HepG2 (cell line): ENCODE data around the gene SRSF3. TPM values are rescaled to one million over a fixed set of nuclear protein-coding genes. Genes with fewer than 3 reads are reported as not detected.

Experiments
- ATAC-seq: fragments of 200-7000 bp; cut with Tn5 transposase; 3 replicates; pipeline ENCODE4 v1.9.1; 2020; ENCODE audit warnings: mild to moderate bottlenecking, moderate library complexity
- BruUV-seq: library from RNA; stranded (reverse); fragments of 400-500 nt; replicated peaks from 2 replicates; lab custom pipeline; 2021; lab: Mats Ljungman, UMichigan
- CTCF ChIA-PET: fragments of 300-600 bp; formaldehyde crosslinking; extraction: SDS; loops from one replicate; lab custom pipeline; 2021; ENCODE audit warnings: low total read pairs, inconsistent platforms, low intra/inter-chr PET ratio; lab: Yijun Ruan, JAX
- POLR2A ChIA-PET: fragments of 350-600 bp; sonication (Branson Sonifier 250); formaldehyde crosslinking; loops from one replicate; lab custom pipeline; 2020; ENCODE audit warnings: antibody characterized with exemption, inconsistent platforms; lab: Yijun Ruan, JAX
- DNase-seq: peaks from one replicate; pipeline ENCODE4 v3.0.0-alpha.2; 2015; ENCODE audit warnings: low spot score
- FAIRE-seq: peaks from 3 replicates; lab custom pipeline; 2011; peaks lifted over from hg19 to GRCh38; lab: Jason Lieb, UNC
- H2AFZ ChIP-seq: one replicate; pipeline ENCODE4 v1.6.1; 2011; ENCODE audit warnings: low read length, inconsistent platforms
- H3K27ac ChIP-seq: fragments of 300-600 bp; 3 replicates; pipeline ENCODE4 v1.8.0; 2011; ENCODE audit warnings: mixed run types, mild to moderate bottlenecking, mixed read lengths, low read length, inconsistent platforms; ENCODE audit not compliant: insufficient read depth; ENCODE audit errors: extremely low read length
- H3K27me3 ChIP-seq, 2 experiments: fragments of 200-600 bp in 1 of 2; 2 replicates in 1 of 2; 3 replicates in 1 of 2; pipeline versions ENCODE4 v1.6.0 to v1.8.0; 2011; ENCODE audit warnings: low read length in 2 of 2, mild to moderate bottlenecking in 2 of 2, moderate library complexity in 2 of 2, inconsistent platforms in 1 of 2; ENCODE audit not compliant: insufficient read depth in 2 of 2, control insufficient read depth in 1 of 2
- H3K36me3 ChIP-seq, 2 experiments: fragments of 200-600 bp in 1 of 2; replicated peaks in 1 of 2; 2 replicates in 1 of 2; 3 replicates in 1 of 2; pipeline versions ENCODE4 v1.5.1 to v1.8.0; 2011; ENCODE audit warnings: low read length in 2 of 2, inconsistent platforms in 1 of 2; ENCODE audit not compliant: insufficient read depth in 2 of 2, control insufficient read depth in 1 of 2
- H3K4me1 ChIP-seq: 2 replicates; pipeline ENCODE4 v1.5.1; 2012; ENCODE audit warnings: low read length, inconsistent platforms; ENCODE audit not compliant: insufficient read depth
- H3K4me2 ChIP-seq: 2 replicates; pipeline ENCODE4 v1.6.0; 2011; ENCODE audit warnings: low read depth, low read length, inconsistent platforms
- H3K4me3 ChIP-seq, 3 experiments: fragments of 200-600 bp in 1 of 3; sonication (generic), shearing (Covaris generic) in 1 of 3; replicated peaks in 1 of 3; 2 replicates each; pipeline ENCODE4 v1.5.1; 2011 to 2016; ENCODE audit warnings: low read length in 3 of 3, inconsistent platforms in 2 of 3, low read depth in 2 of 3, mild to moderate bottlenecking in 2 of 3, control low read depth in 1 of 3, mixed read lengths in 1 of 3; ENCODE audit not compliant: insufficient read depth in 1 of 3
- H3K79me2 ChIP-seq: one replicate; pipeline ENCODE4 v1.6.1; 2011; ENCODE audit warnings: low read length, inconsistent platforms; ENCODE audit not compliant: insufficient read depth
- H3K9ac ChIP-seq: 2 replicates; pipeline ENCODE4 v1.6.0; 2011; ENCODE audit warnings: mild to moderate bottlenecking, low read depth, low read length, inconsistent platforms; ENCODE audit not compliant: insufficient read depth
- H3K9me3 ChIP-seq: 2 replicates; pipeline ENCODE4 v1.5.1; 2012; ENCODE audit warnings: mild to moderate bottlenecking, low read length
- H4K20me1 ChIP-seq: 2 replicates; pipeline ENCODE4 v1.6.0; 2011; ENCODE audit warnings: inconsistent platforms, mild to moderate bottlenecking, low read length, moderate library complexity; ENCODE audit not compliant: insufficient read depth
- GATAD1 ChIP-seq: IDR thresholded peaks from 2 replicates; pipeline ENCODE4 v1.6.1; 2016; ENCODE audit warnings: missing genetic modification reagents, missing compliant biosample characterization
- PAF1 ChIP-seq: IDR thresholded peaks from 2 replicates; pipeline ENCODE4 v1.6.1; 2016; ENCODE audit warnings: missing genetic modification reagents, missing compliant biosample characterization
- POLR2G ChIP-seq: fragments of 200-400 bp; formaldehyde crosslinking; IDR thresholded peaks from 2 replicates; pipeline ENCODE4 v1.6.1; 2018; ENCODE audit warnings: mild to moderate bottlenecking, low read depth, low read length, moderate library complexity
- RORA ChIP-seq: sonication (generic); formaldehyde crosslinking; IDR thresholded peaks from 2 replicates; pipeline ENCODE4 v1.5.0; 2020; ENCODE audit warnings: mild to moderate bottlenecking, missing genetic modification reagents, moderate library complexity
- ZNF235 ChIP-seq: sonication (generic); formaldehyde crosslinking; IDR thresholded peaks from 2 replicates; pipeline ENCODE4 v1.8.1; 2023; ENCODE audit warnings: mild to moderate bottlenecking, missing genetic modification reagents, borderline replicate concordance
- ZNF317 ChIP-seq: sonication (generic); formaldehyde crosslinking; IDR thresholded peaks from 2 replicates; pipeline ENCODE4 v1.5.0; 2020; ENCODE audit warnings: mild to moderate bottlenecking, missing genetic modification reagents
- ZSCAN29 ChIP-seq: sonication (generic); formaldehyde crosslinking; conservative IDR thresholded peaks from 2 replicates; pipeline ENCODE4 v1.4.0; 2020; ENCODE audit warnings: mild to moderate bottlenecking, missing genetic modification reagents
- WGBS: methylation state at CpG from one replicate; pipeline ENCODE4 v1.1.6; 2017; ENCODE audit warnings: low lambda C conversion rate; 5-methylcytosine and 5-hydroxymethylcytosine counted together
- in situ Hi-C: cut with HindIII; loops from 2 replicates; pipeline ENCODE4 v1.10.0; 2017; ENCODE audit warnings: low pct_unique_long_range_greater_than_20kb; ENCODE audit not compliant: extremely low pct_ligation_motif_present
- intact Hi-C: fragments of 100-400 bp; cut with micrococcal nuclease; formaldehyde crosslinking; loops from one replicate; pipeline ENCODE4 v1.10.0; 2022; ENCODE audit not compliant: unreplicated experiment
- polyA plus RNA-seq, 8 experiments: library from polyadenylated mRNA; depleted of rRNA in 3 of 8; stranded (reverse) in 7 of 8; unstranded in 1 of 8; fragments of >200 nt; fragmentation: Illumina TruSeq in 4 of 8; extraction: Trizol in 4 of 8; gene quantifications; 2 replicates each; pipeline versions ENCODE4 v1.2.1 to v1.2.3, GENCODE V29; 2011 to 2016; ENCODE audit warnings: low read depth in 4 of 8, missing spikeins in 1 of 8, mixed read lengths in 1 of 8; ENCODE audit not compliant: insufficient read depth in 1 of 8
- total RNA-seq, 5 experiments: library from RNA; depleted of rRNA; stranded (reverse); fragments of >200 nt; fragmentation: Illumina TruSeq; extraction: Trizol; gene quantifications; 2 replicates each; pipeline ENCODE4 v1.2.3, GENCODE V29; 2016; ENCODE audit warnings: low read depth in 1 of 5
- TF ChIP-seq, protein P1 (sequence below): sonication (generic); formaldehyde crosslinking; IDR thresholded peaks from 2 replicates; pipeline ENCODE4 v1.8.1; 2023; ENCODE audit warnings: mild to moderate bottlenecking, missing genetic modification reagents
- TF ChIP-seq, protein P2 (sequence below): sonication (generic); formaldehyde crosslinking; IDR thresholded peaks from one replicate; pipeline ENCODE4 v1.5.1; 2020; ENCODE audit warnings: mild to moderate bottlenecking, missing genetic modification reagents; ENCODE audit errors: not compliant biosample characterization

Gene SRSF3
- total and polyA plus RNA-seq, 2 of the 13 experiments (the other 11 are each of a cell fraction or from before 2014, with no cell fraction given): 206 to 684 TPM

DNA sequence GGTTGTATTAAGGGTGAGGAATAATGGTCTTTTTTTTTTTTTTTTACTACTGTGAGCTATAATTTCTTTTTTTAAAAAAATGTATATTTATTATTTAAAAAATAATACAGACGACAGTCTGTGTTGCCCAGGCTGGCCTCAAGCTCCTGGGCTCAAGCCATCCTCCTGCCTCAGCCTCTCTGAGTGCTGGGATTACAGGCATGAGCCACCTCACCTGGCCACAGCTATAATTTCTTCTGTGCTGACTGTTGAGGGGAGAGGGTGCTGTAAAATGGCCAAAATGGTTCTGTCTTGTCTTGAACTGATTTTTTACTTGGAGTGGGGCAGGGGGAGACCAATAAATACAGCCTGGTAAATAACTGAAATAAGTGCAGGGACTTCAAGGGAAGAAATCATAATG is 3.6 kb downstream of the SRSF3 start:
- H3K4me2 ChIP-seq: peak overlapping the region; percentile 93
- no peak overlapping the region for H2AFZ ChIP-seq
- H3K27ac ChIP-seq: peak overlapping the region; percentile 11
- H3K4me1 ChIP-seq: peaks cover 65% of the 10 kb centered on the region
- ATAC-seq (no peak), DNase-seq (no peak), FAIRE-seq (no peak)
- TF ChIP-seq PAF1 (CRISPR knock-in tag): peak; percentile 30; the same call in 1 of the 2 replicates
- TF ChIP-seq, protein P1, sequence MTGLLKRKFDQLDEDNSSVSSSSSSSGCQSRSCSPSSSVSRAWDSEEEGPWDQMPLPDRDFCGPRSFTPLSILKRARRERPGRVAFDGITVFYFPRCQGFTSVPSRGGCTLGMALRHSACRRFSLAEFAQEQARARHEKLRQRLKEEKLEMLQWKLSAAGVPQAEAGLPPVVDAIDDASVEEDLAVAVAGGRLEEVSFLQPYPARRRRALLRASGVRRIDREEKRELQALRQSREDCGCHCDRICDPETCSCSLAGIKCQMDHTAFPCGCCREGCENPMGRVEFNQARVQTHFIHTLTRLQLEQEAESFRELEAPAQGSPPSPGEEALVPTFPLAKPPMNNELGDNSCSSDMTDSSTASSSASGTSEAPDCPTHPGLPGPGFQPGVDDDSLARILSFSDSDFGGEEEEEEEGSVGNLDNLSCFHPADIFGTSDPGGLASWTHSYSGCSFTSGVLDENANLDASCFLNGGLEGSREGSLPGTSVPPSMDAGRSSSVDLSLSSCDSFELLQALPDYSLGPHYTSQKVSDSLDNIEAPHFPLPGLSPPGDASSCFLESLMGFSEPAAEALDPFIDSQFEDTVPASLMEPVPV: 0 out of 2 replicates have a peak, but pooled peaks have one; percentile 35
- TF ChIP-seq RORA (CRISPR knock-in tag): no peak
- TF ChIP-seq, protein P2, sequence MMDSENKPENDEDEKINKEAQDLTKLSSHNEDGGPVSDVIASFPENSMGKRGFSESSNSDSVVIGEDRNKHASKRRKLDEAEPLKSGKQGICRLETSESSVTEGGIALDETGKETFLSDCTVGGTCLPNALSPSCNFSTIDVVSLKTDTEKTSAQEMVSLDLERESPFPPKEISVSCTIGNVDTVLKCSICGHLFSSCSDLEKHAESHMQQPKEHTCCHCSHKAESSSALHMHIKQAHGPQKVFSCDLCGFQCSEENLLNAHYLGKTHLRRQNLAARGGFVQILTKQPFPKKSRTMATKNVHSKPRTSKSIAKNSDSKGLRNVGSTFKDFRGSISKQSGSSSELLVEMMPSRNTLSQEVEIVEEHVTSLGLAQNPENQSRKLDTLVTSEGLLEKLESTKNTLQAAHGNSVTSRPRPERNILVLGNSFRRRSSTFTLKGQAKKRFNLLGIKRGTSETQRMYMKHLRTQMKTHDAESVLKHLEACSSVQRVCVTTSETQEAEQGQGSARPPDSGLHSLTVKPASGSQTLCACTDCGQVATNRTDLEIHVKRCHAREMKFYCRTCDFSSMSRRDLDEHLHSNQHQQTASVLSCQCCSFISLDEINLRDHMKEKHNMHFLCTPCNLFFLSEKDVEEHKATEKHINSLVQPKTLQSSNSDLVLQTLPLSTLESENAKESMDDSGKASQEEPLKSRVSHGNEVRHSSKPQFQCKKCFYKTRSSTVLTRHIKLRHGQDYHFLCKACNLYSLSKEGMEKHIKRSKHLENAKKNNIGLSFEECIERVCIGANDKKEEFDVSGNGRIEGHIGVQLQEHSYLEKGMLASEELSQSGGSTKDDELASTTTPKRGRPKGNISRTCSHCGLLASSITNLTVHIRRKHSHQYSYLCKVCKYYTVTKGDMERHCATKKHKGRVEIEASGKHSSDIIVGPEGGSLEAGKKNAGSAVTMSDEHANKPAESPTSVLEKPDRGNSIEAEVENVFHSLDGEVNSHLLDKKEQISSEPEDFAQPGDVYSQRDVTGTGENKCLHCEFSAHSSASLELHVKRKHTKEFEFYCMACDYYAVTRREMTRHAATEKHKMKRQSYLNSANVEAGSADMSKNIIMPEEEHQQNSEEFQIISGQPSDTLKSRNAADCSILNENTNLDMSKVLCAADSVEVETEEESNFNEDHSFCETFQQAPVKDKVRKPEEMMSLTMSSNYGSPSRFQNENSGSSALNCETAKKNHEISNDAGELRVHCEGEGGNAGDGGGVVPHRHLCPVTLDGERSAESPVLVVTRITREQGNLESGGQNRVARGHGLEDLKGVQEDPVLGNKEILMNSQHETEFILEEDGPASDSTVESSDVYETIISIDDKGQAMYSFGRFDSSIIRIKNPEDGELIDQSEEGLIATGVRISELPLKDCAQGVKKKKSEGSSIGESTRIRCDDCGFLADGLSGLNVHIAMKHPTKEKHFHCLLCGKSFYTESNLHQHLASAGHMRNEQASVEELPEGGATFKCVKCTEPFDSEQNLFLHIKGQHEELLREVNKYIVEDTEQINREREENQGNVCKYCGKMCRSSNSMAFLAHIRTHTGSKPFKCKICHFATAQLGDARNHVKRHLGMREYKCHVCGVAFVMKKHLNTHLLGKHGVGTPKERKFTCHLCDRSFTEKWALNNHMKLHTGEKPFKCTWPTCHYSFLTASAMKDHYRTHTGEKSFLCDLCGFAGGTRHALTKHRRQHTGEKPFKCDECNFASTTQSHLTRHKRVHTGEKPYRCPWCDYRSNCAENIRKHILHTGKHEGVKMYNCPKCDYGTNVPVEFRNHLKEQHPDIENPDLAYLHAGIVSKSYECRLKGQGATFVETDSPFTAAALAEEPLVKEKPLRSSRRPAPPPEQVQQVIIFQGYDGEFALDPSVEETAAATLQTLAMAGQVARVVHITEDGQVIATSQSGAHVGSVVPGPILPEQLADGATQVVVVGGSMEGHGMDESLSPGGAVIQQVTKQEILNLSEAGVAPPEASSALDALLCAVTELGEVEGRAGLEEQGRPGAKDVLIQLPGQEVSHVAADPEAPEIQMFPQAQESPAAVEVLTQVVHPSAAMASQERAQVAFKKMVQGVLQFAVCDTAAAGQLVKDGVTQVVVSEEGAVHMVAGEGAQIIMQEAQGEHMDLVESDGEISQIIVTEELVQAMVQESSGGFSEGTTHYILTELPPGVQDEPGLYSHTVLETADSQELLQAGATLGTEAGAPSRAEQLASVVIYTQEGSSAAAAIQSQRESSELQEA (CRISPR knock-in tag): no peak
- no peak for TF ChIP-seq GATAD1 (CRISPR knock-in tag)
- 0 out of 2 replicates have a peak, but pooled peaks have one; percentile 23 for TF ChIP-seq ZNF317 (CRISPR knock-in tag)
- no peak for TF ChIP-seq ZSCAN29
- 0 out of 2 replicates have a peak, but pooled peaks have one; percentile 13 for TF ChIP-seq POLR2G
- TF ChIP-seq ZNF235: 0 out of 2 replicates have a peak, but pooled peaks have one; percentile 12
- ChIA-PET POLR2A (interaction anchor here (1.0 to 6.8 kb wide), 5 partner anchors 11 to 174 kb away, joined by 3 to 142 read pairs (median 6); partner anchors contain the start of gene CDKN1A), CTCF (no interaction called here)
- H4K20me1 ChIP-seq: peaks cover 84% of the 10 kb centered on the region
- 26% methylated on average over 1 of the region's 1 CpG for WGBS
- H3K27me3 ChIP-seq: no peaks in the 10 kb centered on the region; a peak in 1 of 5 replicates
- peaks cover 23 to 66% of the 10 kb centered on the region in 2 experiments for H3K36me3 ChIP-seq
- no TSS peak for BruUV-seq
- no peaks in the 10 kb centered on the region for H3K9me3 ChIP-seq
- peaks cover 86% of the 10 kb centered on the region for H3K79me2 ChIP-seq
- peak overlapping the region; percentile 98 for H3K9ac ChIP-seq
- H3K4me3 ChIP-seq: peak overlapping the region; percentile 87 to 97 (median 92)
- intact Hi-C loops (no loop called here), in situ Hi-C loops (loop anchor here (5.0 kb wide), 1 partner anchor 155 kb away; the partner anchor contains the start of genes KCTD20 and PXT1)
